Stimulated activated CD4-positive, alpha-beta T cell treated with anti-CD3 and anti-CD28 coated beads, Interleukin-4, amount 100 ng/mL, for 4 hours (primary cell): ENCODE measurements around the gene VWA1.
"Not testable (repeated sequence)": the region's sequence is repeated elsewhere in the genome, so short reads cannot be mapped to it uniquely, and the experiment has no call there.

Experiments
- DNase-seq, 2 experiments: peaks; one replicate each; pipeline ENCODE4 v3.0.0-alpha.2; 2020

VWA1 gene

DNA sequence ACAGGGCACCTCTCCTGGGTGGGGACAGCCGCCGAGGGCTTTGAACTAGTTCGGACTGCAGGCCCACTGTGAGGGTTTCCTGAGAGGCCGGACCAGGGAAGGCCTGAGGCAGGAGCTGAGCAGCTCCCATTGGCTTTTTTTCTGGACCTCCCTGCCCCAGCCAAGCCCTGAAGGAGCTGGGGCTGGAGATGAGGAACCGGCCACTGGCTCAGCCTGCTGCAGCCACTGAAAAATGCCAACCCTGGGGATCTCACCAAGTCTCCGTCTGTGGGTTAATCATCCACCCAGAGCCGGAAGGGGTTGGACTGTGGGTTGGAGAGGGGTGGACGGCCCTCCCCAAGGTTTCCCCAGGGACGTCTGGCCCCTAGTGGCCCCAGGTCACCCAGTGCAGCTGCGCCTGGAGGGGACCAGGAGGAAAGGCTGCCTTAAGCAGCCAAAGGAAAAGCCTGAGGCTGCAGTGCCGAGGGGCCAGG is 2.5 kb downstream of the VWA1 start:
- no peak for DNase-seq

DNA sequence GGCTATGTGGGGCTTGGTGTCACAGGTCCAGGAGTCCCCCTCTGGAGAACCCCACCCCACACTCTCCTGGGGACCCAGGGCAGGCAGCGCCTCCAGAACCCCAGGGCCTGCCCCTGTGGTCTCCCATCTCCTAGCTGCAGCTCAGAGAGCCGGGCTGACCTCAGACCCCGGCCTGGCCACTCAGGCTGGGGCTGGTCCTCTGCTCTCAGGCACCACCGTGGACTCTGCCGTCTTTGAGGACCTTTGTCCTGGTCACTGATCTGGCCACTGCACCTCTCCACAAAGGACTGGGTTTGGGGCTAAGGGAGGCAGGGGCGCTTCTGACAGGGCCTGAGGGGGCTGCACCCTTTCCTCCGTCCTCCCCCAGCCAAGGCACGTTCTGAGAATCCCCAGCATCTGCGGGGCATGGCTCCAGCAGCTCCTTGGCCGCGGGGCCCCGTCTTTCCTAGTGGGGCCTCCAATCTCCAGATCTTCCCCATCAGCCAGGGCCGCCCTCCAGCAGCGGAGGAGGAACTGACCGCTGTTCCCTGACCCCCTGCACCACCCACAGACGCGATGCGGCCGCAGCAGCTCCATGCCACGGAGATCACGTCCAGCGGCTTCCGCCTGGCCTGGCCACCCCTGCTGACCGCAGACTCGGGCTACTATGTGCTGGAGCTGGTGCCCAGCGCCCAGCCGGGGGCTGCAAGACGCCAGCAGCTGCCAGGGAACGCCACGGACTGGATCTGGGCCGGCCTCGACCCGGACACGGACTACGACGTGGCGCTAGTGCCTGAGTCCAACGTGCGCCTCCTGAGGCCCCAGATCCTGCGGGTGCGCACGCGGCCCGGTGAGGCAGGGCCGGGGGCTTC is 3.3 kb downstream of the VWA1 start:
- DNase-seq: no peak

DNA sequence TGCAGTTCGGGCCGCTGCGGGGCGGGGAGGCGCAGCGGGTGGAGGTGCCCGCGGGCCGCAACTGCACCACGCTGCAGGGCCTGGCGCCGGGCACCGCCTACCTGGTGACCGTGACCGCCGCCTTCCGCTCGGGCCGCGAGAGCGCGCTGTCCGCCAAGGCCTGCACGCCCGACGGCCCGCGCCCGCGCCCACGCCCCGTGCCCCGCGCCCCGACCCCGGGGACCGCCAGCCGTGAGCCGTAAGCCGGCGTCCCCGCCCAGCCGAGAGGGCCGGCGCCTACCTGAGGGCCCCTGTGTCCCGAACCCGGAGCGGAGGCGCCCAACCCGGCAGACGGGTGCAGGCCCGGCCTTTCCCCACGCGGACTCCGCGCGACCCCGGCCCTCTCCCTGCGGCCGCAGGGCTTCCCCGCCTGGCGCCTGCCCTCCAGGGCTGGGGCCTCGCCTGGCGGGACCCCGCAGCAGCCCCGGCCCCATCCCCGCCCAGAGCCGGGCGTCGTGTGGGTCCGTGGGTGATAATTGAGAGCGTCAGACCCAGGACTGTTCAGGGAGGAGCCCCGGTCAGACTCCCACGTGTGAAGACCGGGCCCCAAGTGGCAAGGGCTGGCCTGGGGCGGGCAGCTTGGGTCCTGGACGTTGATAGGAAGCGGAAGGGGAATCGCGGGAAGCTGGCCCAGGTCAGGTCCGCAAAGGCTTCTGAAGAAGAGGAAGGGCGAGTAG is 4.2 kb downstream of the VWA1 start:
- no peak for DNase-seq

DNA sequence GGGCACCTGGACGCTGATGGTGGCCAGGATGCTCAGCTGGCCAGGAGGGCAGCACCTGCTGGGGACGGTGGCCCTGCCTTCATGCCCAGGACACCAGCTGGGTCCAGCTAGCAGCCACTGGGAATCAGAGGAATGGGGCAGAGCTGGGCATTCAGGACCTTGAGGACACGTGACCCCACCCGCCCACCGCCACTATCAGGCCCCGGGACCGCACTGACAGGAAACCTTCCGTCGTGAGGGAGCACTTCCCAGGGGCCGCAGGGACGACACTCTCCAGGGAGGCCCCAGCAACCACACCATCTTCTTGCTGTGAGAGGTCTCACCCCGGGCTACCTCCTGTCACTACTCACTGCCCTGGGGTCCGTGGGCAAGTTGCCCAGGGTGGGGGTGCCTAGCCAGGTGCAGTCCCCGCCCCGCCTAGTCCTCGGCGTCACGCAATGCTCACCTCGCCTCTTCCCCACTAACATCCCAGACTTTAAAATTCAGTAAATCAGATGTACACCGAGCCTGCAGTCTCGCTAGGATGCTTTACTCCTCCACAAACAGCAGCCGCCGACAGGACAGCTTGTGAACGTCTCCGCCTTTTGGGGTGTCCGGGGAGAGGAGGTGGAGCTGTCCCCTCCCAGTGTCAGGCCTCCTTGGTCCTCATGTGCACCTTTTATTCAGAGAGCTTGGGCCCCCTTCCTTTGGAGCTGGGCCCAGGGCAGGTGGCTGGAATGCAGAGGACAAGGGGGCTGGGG is 4.9 kb downstream of the VWA1 start:
- DNase-seq: no peak

DNA sequence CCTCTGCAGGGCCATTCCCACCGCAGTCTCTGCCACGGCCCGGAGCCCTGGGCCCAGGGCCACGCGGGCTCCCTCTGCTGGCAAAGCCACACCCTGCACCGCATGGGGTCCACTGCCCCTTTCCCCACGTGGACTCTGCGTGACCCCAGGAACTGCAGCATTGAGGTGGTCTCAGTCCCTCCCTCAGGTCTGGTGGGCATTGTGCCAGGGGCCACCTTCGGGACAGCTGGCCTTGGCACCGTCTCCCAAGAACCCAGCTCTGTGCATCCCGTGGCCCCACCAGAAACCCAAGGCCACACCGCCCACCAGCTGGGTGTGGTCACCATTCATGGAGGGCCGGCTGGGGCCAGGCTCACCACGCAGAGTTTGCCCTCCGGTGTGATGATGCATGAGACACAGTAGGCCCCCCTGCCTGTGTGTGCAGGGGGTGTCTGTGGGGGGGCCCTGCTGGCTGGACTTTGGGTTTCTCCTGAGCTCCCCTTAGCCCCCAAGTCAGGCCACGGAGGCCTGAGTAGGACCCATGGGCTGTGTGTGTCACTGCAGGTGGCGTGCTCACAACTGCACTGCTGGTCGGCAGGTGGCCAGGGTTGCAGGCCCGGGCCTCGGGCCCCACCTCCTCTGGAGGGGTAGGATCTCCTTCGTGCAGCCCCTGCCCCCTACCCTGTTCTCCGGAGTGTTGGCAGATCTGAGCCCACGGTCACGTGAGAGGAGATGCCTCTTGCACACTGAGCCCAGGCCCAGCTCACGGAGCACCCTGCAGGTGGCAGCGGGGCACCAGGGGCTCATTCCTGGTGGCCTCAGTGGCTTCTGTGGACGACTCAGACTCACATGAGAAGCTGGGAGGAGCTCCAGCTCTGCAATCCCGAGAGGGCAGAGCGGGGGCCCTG is 5.8 kb downstream of the VWA1 start:
- DNase-seq: peak; percentile 35 to 66

DNA sequence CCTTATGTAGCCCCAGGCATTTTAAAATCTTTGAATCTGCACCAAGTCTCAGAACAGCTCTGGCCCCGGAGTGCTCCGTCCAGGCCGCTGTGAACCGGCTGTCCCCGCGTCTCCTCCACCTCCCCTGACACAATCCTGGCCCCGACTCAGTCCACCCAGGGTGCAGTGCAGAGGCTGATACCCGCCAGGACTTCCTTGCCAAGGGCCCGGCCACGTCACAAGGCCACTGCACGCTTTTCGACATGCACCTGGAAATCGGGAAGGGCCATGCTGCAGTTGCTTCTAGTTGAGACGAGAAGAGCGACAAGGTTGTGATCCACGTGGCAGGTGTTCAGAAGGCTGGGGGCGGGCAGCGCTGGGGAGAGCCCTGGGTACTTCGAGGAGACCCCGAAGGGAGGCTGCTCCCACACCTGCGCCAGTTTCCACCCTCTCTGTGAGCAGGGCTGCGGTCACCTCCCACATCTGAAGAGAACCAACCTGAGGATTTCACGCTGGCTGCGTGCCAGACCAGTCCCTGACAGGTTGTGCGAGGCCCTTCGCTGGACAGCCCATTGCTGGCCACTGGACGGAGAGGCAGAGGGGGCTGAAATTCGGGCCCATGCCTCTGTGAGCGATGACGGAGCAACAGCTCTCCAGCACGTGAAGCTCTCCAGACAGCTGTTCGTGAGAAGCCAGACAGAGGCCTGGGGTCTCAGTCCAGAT is 6.7 kb downstream of the VWA1 start:
- no peak for DNase-seq

DNA sequence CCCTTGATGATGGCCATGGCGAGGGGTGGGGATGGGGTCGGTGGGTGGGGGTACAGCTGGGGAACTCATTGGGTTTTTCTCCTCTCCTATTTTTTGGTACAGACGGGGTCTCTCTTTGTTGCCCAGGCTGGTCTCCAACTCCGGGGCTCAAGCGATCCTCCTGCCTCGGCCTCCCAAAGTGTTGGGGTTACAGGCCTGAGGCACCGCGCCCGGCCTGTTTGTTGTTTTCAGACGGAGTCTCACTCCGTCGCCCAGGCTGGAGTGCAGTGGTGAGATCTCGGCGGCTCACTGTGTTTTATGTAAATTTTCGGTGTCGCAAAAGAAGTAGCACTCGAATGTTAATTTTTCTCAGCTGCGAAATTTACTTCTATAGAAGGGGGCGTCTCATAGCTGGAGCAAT is 11.1 kb downstream of the VWA1 start:
- DNase-seq: not testable (repeated sequence)

DNA sequence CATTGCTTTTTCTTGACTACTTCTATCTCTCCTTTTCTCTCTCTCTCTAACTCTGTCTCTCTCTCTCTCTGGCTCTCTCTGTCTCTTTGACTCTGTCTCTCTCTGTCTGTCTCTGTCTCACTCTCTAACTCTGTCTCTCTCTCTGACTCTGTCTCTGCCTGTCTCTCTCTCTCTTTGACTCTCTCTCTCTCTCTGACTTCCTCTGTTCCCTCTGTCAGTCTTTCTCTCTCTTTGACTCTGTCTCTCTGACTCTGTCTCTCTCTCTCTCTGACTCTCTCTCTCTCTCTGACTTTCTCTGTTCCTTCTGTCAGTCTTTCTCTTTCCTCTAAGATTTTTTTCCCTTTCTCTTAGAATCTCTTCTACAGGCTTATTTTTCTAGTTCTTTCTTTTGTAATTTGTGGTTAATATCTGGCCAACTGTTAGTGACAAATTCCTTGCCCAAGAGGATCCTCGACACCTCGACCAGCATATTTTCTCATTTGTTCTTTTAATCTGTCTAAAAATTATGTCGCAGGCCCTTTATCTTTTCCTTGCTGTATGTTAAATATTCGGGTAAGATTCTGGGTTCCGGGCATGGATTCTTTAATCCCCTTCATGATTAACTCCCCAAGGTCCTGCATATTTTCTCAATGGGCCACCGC is 13.7 kb downstream of the VWA1 start, which contains the start of gene ATAD3C:
TSS of gene ATAD3C (plus strand) at position 591 of the 641 bp plus-strand sequence. CDS start 995 bp downstream, outside the sequence.
- no peak for DNase-seq

DNA sequence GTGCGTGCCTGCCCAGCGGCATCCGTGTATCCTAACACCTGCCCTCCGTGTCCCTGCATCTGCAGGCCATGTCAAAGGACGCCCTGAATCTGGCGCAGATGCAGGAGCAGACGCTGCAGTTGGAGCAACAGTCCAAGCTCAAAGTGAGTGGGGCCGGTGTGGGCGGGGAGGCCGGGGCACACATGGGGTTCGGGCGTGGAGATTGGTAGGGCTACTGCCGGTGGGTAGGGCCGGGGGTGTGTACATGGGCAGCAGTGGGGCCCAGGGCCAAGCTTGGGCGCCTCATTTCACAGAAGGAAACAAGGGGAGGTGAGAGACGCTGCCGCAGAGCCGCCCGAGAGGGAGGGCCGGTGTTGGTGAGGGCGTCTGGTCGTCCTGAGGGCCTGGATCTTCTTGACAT is 15.1 kb downstream of the VWA1 start:
- not testable (repeated sequence) for DNase-seq

DNA sequence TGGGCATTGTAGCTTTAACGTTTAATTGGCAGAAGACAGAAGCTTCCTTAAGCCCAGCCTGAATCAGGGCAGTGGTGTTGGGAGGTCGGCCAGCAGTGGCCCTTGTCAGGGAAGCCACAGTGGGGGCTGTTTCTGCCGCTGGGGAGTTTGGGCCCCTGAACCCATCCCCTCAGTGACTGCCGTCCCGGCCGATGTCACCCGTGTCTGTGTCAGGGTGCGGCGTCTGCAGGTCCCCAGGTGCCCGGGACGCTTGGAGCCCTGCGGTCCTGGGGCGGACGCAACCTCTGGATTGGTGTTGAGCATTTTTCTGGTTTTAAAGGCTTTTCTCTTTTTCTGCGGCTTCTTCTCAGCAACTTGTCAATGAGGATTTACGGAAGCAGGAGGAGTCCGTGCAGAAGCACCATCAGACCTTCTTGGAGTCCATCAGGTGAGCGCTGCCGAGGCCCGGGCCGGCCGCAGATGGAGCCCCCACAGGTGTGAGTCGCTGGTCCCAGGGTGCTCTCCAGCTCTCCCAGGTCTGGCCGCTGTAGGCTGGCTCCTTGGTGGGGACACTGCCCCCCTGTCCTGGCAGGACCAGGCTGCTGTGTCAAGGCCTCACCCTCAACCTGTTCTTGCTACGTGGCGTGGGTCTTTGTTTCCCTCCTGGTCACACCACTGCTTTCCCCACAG is 16.3 kb downstream of the VWA1 start:
- DNase-seq: no peak

DNA sequence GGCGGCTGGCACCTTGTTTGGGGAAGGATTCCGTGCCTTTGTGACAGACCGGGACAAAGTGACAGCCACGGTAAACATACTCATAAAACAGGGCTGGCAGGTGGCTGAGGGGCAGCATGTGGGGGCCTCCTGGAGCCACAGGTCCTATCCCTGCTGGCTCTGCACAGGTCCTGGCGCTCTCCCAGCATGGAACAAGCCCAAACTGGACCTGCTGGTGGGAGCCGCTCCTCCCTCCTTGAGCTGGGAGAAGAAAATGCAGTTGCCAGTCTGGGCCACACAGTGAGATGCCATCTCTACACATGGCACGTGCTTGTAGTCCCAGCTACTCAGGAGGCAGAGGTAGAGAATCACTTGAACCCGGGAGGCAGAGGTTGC is 16.9 kb downstream of the VWA1 start:
- DNase-seq: not testable (repeated sequence)

DNA sequence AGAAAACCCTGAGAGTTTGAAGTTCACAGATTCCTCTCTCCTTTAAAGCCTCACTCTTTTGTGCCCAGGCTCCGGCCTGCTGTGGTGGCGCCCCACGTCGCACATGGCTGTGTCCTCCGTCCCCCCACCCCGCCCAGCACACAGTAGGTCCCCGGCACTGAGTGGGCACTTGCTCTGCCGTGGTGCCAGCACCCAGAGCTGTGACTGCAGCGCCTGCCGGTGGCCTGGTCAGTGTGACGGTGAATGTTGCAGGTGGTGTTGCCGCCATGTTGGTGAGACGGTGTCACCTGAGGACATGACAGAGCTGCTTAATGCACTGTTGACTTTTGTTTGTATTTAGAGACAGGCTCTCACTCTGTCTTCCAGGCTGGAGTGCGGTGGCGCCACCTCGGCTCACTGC is 17.4 kb downstream of the VWA1 start:
- no peak for DNase-seq

DNA sequence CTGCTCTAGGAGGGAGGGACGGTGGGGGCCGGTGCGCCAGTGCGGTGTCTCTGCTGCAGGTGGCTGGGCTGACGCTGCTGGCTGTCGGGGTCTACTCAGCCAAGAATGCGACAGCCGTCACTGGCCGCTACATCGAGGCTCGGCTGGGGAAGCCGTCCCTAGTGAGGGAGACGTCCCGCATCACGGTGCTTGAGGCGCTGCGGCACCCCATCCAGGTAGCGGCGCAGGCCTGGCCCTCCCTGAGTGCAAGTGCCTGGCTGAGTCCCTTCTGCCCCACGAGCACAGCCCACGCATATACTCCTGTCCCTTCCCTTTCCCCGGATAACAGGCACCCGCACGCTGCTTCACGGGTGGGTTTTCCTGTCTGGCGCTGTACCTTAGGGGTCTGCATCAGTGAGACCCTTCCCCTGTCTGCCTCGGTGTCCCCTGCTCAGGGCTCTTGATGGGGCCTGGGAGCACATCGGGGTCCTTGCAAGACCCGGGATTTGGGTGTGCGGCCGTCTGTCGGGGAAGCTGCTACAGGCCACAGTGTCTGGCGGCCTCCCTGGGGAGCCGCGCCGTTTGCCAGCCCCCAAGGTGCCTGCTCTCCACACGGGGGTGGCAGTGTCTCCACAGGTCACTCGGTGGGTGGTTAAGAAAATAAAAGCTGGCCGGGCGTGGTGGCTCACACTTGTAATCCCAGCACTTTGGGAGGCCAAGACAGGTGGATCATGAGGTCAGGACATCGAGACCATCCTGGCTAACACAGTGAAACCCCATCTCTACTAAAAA is 19.0 kb downstream of the VWA1 start:
- not testable (repeated sequence) for DNase-seq

DNA sequence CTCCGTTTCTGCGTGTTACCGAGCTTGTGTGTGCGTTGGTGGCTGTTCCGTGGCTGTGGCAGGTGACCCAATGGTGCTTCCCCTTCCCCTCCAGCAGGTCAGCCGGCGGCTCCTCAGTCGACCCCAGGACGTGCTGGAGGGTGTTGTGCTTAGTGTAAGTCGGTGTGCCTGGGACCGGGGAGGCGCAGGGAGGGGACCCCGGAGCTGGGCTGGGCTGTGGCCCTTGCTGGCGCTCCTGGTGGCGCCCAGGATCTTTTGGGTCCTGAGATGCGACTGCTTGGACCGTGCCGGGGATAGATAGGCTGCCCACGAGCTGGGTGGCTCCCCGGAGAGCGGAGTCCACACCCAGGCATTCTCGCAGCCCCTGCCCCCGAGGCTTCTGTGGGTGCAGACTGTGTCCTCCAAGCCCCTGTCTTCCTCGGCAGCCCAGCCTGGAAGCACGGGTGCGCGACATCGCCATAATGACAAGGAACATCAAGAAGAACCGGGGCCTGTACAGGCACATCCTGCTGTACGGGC is 19.9 kb downstream of the VWA1 start:
- no peak for DNase-seq

DNA sequence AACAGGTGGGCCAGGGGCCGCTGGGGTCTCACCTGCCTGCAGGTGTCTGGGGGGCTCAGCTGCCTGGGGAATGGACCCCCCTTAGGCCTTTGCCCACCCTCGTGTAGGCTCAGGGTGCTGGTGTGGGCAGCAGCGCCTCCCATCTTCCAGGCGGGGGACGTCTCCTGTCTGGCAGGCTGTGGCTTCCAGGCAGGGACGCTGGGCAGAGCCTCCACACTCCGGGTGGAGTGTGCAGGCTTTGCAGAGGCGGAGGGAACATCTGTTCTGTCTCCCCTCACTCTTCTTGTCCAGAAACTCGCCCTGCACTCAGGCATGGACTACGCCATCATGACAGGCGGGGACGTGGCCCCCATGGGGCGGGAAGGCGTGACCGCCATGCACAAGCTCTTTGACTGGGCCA is 20.4 kb downstream of the VWA1 start:
- DNase-seq: not testable (repeated sequence)

DNA sequence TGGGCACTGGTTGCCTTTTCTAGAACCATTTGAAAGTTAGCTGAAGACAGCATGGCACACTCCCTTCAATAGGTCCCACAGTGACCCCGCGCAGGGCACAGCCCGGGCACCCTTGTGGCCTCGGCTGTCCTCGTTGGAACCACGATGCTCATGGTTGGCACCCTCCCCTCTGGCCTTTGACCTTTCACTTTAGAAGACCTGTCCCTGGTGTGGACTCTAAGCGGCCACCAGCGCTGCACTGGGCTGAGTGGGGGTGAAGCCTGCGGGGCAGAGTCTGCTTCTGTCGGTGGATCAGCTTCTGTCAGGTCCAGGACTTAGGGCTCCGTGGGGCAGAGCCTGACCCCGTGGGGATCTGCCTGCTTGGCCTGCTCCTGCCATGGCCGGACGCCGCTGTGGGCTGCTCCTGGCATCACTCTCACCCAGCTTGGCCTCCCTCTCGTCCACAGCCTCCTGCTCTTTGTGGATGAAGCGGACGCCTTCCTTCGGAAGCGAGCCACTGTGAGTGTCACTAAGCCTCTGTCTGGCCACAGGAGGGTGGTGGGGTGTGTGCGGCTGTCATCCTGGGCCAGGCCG is 21.3 kb downstream of the VWA1 start:
- not testable (repeated sequence) for DNase-seq

DNA sequence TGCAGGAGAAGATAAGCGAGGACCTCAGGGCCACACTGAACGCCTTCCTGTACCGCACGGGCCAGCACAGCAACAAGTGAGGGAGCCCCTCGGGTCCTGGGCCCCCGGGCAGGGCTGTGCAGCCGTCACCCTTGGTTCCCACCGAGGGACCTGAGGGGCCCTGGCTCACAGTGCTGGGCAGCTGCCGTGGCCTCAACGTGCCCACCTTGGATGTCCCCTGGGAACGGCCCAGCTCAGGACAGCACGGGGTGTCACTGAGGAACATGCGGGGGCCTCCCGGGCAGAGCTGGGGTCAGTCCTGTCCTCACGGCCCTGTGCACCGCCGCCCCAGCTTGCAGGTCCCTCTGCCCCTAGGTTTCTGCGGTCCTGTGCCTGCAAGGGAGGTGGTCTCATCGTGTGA is 23.7 kb downstream of the VWA1 start:
- DNase-seq: not testable (repeated sequence)

DNA sequence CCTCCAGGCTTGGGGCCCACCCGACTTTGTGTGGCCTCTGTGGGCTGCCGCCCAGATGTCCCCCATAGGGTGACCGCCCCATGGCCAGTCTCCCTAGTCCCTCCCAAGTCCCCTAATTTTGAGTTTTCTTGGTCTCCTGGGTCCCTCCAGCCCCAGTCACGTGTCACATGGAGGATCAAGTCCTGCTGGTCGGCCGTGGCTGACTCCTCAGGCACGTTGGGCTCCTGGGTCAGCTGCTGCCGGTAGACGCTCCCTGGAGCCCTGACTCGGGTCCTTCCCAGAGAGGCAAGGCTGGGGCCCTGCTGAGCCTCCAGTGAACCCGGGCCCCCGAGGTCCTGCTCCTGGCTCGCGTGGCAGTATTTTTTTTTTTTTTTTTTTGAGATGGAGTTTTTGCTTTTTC is 24.2 kb downstream of the VWA1 start:
- DNase-seq: not testable (repeated sequence)

DNA sequence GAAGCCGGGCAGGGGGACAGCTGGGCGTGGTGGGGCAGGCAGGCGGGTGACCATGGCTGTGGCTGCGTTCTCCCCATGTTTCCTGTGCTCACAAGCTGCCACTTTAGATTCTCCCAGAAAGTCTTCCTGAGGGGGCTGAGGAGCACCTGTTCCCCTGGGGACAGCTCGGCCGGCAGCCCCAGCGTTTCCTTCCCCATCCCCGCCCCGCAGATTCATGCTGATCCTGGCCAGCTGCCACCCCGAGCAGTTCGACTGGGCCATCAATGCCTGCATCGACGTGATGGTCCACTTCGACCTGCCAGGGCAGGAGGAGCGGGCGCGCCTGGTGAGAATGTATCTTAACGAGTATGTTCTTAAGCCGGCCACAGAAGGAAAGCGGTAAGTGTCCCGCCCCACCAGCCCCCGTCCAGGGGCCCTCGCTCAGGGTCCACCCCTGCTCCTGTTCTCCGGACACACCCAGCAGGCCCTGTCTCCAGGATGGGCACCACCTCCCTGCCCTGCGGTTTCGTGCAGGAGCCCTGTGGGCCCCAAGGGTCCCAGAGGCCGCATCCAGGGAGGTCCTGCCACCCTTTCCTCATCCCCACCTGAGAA is 25.1 kb downstream of the VWA1 start:
- no peak for DNase-seq
